GM04503 (cell line): Measurements from ENCODE around the gene GSTT2.

Experiments
- DNase-seq: peaks from one replicate; pipeline ENCODE4 v3.0.0-alpha.2; 2012; ENCODE audit warnings: low read depth

Gene GSTT2

GRCh38 chr22:24009227-24010017 lies 29.5 kb downstream of the GSTT2 start:
- DNase-seq: no peak

GRCh38 chr22:24010018-24010391 lies 30.1 kb downstream of the GSTT2 start:
- no peak for DNase-seq

- DNase-seq: no peak
Observed at GRCh38 chr22:24011735-24012068, 31.8 kb downstream of the GSTT2 start.

- DNase-seq: no peak
Observed at GRCh38 chr22:24016156-24016555, 36.2 kb downstream of the GSTT2 start.

- DNase-seq: no peak
Observed at GRCh38 chr22:24021304-24021703, 41.4 kb downstream of the GSTT2 start.

GRCh38 chr22:24023204-24023789 lies 43.4 kb downstream of the GSTT2 start:
- no peak for DNase-seq

- DNase-seq: no peak
Observed at GRCh38 chr22:24024354-24024753, 44.4 kb downstream of the GSTT2 start.

- DNase-seq: no peak
Observed at GRCh38 chr22:24025475-24025874, 45.5 kb downstream of the GSTT2 start.

GRCh38 chr22:24026056-24026455 lies 46.1 kb downstream of the GSTT2 start:
- DNase-seq: no peak

GRCh38 chr22:24026733-24027132 lies 46.8 kb downstream of the GSTT2 start:
- no peak for DNase-seq

GRCh38 chr22:24027389-24027975 lies 47.5 kb downstream of the GSTT2 start:
- no peak for DNase-seq

- DNase-seq: no peak
Observed at GRCh38 chr22:24027991-24028390, 48.1 kb downstream of the GSTT2 start.

GRCh38 chr22:24028533-24028932 lies 48.6 kb downstream of the GSTT2 start:
- DNase-seq: no peak

- no peak for DNase-seq
Observed at GRCh38 chr22:24029304-24029703, 49.4 kb downstream of the GSTT2 start.

- no peak for DNase-seq
Observed at GRCh38 chr22:24030186-24030702, 50.3 kb downstream of the GSTT2 start.
